Stimulated activated naive CD4-positive, alpha-beta T cell (primary cell): ENCODE results near the gene SETD1B.
A peak's percentile ranks its signal among the peaks of the same experiment; 100 is the strongest.
"Not testable (repeated sequence)": the region's sequence is repeated elsewhere in the genome, so short reads cannot be mapped to it uniquely, and the experiment has no call there.

Experiments used
- DNase-seq, 6 experiments: peaks; one replicate each; lab custom pipeline; 2025; lab: John Stamatoyannopoulos, UW

Gene SETD1B

DNA sequence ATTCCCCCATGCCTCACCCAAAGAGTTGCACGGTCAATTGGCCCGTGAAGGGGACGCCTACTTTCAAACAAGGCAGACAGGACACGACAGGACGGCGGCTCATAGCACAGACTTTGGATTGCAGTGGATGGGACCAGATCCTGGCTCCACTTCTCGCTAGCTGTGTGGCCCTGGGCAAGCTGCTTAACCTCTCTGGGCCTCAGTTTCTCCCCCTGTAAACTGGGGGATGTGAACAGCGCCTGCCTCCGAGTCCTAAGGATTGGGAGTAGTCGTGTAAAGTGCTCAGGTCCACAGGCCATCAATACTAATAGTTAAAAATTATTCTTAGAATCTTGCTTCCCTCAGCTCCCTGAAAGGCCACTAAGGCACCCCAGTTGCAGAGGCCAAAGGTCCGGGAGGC is 23.4 kb upstream of the SETD1B start:
- no peak for DNase-seq

DNA sequence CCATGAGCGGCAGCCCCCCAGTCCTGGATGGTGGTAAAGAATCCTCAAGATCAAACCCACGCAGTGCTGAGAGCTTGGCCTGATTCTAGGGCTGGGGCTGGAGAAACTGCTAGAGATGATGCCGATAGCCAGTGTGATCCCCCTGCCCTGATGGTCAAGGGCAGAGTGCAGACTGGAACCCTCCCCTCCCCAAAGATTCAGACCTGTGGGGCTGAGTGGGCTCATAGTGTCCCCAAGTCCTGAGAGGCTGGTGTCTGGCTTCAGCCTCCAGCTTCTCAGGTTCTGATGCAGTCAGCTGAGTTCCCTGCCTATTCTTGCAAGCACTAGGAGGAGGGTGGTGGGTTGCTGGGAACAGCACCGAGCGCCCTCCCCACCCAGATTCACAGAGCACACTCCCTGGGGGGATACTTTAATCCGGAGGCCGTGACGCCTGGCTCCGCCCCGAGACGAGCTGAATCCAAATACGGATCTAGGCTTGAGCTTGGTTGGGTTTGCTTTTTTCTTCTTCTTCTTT is 22.3 kb upstream of the SETD1B start:
- DNase-seq, result no peak

DNA sequence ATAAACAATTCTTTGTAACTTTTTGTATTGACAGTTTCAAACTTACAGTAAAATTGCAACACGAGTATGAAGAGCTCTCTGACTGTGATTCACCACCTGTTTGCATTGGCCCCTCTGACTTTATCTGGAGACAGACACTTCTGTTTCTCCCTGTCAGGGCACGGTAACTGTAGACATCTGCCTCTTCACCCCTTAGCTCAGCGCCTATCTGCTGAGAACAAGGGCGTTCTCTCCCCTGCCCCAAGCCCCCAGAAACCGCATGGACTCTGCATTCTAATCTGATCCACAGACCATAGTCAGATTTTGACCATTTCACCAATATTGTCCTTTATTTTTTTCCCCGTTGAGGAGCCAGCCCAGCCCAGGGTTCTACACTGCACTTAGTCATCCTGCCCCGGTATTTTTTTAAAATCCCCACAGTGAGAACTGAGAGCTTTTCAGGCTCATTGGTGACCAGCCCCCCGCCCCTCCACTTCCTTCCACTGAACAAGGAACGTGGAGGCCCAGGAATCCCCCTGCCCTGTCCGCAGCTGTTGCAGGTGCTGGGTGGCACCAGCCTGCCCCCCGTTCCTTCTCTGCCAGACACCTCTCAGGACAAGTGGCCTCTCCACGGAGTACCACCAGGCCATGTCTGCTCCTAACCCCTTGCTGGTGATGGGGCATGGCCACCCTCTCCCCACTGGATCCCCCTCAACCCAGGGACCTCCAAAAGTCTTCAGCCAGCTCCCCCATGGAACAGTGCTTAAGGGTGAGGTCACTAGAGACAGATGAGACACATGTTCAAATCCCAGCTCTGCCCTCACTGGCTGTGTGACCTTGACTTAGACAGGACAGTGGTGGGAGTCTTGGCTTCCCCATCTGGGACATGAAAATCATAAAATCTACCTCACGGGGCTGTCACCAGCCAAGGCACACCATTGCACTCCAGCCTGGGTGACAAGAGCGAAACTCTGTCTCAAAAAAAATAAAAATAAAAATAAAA is 21.5 kb upstream of the SETD1B start:
- peak in 3 of 6 experiments; percentile 20 to 39 (median 23) for DNase-seq

DNA sequence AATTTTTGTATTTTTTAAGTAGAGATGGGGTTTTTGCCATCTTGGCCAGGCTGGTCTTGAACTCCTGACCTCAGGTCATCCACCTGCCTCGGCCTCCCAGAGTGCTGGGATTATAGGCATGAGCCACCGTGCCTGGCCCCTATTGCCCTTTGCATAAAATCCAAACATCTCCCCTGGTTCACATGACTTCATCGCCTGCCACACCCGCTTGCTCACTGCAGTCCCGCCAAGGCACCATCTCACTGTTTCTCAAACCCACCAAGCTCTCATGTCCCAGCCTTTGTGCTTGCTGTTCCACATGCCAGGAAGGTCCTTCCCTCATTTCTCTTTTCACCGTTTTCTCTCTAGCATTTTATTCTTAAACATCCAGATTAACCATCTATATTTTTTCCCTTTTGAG is 20.0 kb upstream of the SETD1B start:
- peak in 1 of 6 experiments; percentile 13 for DNase-seq

DNA sequence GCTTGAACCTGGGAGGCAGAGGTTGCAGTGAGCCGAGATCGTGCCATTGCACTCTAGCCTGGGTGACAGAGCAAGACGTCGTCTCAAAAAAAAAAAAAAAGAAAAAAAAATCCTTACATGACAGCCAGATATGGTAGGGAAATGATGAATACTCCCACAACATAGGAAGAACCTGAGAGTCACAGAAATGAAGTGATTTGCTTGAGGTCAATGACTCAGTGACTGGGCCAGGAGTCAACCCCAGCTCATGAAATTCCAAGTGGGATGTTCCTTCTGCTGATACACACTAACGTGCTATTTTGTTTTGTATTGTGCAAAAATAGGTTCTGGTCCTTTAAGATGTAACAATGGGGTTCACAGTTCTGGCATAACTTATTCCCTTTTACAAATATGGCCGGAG is 19.3 kb upstream of the SETD1B start:
- no peak for DNase-seq

DNA sequence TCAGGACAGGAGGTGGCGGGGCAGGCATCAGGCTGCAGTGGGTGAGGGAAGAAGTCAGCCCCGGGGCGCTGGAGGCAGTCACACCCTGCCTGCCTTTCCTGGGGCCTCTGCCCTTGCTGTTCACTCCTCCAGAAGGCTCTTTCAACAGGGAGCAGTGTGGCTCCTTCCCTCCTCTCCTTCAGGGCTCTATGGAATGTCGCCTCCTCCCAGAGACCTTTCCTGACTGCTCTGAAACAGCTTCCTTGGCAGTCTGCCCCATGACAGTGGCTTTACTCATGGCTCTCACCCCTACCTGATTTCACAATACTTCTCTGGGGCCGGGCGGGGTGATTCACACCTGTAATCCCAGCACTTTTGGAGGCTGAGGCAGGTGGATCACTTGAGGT is 17.4 kb upstream of the SETD1B start:
- DNase-seq, result peak in 4 of 6 experiments; percentile 30 to 47 (median 34)

DNA sequence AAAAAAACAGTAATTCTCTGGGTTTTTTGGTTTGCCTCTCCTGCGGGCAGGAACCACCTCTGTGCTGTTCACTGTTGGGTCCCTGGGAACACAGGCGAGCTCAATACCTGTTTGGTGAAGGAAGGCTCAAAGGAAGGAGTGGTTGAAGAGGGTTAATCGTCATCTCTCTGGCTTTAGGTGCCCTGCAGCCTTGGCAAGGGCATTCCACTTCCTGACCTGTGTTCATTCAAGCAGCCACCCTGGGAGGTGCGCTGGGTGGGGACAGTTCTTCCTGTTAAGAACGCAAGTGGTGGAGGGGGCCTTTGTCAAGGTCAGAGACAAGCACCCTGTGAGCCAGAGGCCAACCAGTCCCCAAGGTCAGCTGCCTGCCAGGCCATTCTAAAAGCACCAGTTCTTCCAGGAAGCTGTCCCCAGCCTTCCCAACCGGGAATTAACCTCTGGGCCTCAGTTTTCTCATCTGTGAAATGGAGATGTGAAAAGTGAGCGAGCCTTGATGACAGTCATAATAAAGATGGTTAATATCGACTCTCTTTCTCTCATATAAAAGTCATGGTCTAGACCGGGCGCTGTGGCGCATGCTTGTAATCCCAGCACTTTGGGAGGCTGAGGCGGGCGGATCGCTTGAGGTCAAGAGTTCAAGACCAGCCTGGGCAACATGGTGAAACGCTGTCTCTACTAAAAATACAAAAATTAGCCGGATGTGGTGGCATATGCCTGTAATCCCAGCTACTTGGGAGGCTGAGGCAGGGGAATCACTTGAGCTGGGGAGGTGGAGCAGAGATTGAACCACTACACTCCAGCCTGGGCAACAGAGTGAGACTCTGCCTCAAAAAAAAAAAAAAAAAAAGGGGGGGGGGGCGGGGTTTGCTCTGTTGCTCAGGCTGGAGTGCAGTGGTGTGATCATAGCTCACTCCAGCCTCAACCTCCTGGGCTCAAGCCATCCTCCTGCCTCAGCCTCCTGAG is 16.5 kb upstream of the SETD1B start:
- peak; percentile 22 to 59 (median 52) for DNase-seq

DNA sequence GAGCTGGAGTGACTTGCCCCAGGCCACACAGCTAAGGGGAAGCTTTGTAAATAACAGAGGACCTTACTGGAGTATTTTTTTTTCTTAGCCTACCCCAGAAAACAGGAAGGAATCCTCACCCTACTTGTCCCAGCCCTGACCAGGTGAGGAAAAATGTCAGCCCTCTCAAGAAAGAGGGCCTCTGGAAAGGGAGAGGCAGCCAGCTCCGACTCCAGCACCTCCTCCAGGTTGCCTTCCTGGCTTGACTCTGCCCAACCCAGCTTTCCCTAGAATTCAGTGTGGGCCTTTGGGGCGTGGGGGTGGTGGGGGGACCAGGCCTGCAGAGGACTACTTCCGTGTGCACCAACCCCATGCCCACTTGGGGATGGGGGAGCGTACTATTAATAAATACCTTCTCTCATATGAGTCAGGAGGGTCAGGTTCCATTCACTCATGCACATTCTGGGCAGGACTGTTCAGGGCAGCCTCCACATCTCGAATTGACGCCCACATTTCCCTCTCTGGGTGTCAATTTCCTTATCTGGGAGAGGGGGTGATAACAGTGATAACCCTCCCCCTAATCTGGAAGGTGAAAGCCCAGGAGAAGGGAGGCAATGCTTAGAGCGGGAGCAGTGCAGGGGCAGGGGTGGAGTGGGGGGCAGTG is 15.5 kb upstream of the SETD1B start:
- DNase-seq, result no peak

DNA sequence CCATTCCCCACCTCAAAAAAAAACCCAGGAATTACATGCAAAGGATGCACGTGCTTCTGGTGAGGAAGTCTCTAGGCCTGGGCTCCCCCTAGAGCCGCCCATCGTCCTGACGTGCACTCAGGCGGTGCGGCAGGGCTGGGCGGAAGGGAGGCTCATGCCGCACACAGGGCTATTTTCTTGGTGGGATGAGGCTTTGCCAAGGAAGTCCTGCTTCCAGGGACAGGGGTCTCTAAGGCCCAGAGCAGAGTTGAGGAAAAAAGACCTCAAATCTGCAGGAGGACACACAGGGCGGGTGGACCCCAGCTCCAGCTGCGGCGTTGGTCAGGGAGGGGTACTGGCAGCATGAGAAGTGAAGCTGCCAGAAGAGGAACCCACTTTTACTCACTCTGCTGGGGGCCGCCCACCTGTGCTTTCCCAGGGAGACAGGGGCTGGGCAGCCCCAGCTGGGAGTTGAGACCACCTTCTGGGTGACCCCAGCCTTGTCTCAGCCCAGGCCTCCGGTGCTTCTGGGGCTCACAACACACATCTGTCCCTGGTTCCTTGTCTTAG is 14.5 kb upstream of the SETD1B start:
- peak in 5 of 6 experiments; percentile 53 to 65 (median 60) for DNase-seq

DNA sequence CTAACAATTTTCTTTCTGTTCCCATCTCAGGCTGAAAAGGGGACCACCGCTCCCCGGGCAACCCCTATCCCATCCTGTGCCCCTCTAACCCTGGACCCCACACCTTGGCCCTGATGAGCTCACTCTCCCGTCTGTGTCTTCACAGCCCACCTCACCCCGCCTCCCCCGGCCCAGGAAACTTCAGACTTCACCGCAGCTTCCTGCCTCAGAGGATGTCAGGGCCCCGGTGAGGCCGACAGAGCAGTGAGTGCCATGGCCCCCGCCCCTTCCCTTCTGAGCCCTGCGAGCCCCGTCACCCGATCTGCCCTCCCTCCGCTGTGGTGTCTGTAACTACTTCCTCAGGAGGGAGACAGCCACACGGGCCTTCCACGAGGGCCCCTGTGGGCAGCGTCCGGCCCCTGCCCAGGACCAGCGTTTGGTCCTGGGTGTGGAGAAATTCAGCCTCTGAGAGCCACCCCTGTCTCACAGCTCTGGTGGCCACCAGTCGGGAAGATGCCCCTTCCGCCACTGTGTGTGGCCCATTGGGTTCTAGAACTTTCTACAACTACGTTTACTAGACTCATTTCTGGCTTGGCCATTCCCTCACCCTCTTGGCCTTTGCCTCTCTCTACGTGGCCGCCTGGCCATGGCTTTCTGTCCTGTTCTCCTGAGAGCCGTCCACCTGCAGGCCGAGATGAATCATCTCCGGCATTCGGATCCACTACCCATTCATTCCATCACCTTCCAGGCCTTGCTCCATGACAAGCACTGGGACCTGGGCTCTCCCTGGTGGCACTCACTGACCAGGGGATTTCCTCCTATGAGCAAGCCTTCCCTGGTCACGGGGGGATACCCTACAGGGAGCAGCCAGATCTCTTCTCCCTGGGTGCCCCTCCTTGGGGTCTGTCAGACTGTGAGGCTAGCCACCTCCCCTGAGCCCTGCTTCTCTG is 13.7 kb upstream of the SETD1B start:
- peak; percentile 85 to 97 (median 92) for DNase-seq

DNA sequence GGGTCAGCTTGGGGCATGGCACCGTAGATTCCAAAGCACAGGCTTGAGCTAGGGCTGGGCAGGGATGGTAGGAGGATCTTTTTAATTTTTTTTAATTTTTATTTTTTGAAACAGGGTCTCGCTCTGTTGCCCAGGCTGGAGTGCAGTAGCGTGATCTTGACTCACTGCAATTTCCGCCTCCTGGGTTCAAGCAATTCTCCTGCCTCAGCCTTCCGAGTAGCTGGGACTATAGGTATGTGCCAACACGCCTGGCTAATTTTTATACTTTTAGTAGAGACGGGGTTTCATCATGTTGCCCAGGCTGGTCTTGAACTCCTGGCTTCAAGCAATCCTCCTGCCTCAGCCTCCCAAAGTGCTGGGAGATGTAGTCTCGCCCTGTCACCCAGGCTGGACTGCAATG is 13.0 kb upstream of the SETD1B start:
- not testable (repeated sequence) for DNase-seq

DNA sequence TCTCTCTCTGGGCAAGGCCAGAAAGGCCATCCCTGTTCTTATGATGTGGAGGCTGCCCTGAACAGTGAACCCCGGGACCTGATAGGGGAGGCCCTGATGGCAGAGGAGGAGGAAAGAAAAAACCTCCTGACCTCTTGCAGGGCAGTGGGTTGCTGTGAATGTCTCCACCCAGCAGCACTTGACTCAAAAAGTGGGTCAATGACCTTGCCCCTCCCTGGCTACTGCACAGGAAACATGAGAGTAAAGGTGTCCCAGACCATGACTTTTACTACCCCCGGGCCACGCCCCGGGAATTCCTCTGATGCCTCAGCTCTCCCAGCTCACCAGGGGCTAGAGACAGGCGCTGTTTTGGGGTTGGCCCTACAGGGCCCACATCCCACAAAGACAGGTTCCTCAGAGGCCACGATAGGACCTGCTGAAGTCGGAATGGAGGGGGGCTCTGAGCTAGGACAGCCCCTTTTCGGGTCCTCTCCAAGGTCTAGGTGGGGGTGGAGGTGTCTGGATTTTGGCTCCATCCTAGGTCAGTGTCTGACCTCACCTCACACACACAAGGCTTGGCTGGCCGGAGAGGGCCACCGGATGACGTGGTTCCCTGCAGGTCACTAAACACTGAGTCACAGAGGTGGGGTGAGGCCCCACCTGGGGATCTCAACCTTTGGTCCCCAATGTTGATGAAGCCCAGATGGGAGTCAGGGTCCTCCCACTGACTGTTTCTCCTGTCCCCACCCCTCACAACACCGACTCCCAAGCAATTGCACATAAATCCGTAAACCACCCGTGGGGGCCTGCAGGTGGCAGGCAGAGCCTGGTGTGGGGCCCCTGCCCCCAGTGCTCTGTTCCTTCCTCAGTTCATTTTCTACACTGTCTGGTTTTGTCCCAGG is 11.9 kb upstream of the SETD1B start:
- DNase-seq, result peak in 2 of 6 experiments; percentile 39 to 41

DNA sequence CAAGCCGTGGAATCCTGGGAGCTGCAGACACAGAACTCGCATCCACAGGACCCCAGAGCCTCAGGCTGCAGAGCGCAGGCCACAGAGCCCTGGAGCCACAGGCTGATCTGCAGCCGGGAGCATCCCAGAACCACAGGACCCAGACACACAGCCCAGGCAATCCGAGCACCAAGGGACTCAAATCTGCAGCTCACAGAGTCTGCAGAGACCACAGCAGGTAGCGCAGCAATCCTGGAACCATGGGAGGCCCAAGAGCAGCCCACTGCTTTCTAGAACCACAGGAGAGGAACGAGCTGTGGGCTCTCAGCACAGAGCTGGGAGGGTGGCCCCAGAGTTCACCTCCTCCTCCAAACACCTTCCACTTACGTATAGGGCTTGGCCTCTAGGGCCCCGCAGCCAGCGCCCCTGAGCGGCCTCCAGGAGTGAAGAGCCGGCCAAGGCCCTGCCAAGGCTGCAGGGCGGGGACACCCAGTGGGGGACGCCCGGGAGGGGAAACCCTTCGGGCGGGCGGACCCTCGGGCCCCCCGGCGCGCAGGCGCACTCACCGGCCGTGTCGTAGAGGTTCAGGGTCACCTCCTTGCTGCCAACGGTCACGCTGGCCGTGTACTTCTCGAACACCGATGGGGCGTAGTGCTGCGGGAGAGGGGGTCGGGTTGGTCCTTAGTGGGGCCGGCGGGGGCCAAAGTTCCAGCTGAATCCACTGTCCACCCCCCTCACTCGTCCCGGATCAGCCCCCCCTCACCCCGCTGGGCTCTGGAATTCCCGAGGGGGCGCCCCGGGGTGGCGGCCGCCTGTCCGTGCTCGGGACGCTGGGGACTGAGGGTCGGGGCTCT is 11.0 kb upstream of the SETD1B start:
- peak; percentile 30 to 64 (median 56) for DNase-seq

DNA sequence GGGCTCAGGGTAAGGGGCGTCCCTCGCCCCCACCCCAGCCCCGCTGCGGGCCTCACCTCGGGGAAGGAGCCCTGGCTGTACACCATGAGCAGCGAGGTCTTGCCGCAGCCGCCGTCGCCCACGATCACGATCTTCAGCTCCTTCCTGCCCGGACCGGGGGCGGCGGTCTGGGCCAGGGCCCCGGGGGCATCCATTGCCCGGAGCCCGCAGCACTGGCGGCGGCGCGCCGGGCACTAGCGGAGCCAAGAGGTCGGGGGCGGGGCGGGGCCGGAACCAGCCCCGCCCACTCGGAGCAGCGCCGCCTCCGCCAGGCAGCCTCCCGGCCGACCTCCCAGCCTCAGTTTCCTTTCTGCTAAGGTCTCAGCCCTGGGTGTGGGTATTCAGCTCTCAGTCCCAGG is 10.4 kb upstream of the SETD1B start, which contains the start of gene RHOF:
Gene RHOF, minus strand, starts transcription at position 249 of the 398 bp plus-strand sequence. Its CDS starts 55 bp downstream, at position 194.
- DNase-seq, result peak in 3 of 6 experiments; percentile 55 to 77 (median 58)

DNA sequence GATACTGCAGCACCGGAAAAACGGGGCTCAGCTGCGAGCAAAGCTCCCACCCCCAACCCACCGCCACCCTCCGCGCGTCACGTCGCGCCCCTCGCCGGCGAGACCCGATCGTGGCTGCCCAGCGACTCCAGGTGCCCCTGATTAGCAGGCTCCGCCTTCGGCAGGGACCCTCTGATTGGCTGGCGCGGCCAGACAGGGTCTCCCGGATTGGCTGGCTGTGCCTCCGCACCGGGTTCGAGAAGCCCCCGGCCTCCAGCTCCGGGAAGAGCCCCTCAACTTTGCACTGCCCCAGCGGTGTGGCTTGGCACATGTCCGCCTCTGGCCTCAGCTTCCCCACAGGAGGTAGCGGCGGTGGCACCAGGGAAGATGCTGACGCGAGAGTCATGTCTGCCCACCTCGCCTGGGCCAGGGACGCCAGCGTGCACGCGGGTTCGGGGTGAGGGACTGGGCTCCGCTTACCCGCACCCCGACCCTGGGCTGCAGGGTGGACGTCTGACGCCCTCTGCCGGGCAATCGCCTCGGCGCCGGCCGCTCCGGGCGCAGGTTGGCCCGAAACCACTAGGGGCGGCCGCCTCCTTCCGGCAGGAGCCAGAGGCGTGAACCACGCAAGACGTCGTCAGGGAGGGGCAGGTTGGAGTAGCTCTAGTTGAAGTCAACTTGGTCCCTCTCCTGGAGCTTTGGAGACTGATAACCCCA is 9.8 kb upstream of the SETD1B start:
- DNase-seq, result peak; percentile 87 to 96 (median 92)

DNA sequence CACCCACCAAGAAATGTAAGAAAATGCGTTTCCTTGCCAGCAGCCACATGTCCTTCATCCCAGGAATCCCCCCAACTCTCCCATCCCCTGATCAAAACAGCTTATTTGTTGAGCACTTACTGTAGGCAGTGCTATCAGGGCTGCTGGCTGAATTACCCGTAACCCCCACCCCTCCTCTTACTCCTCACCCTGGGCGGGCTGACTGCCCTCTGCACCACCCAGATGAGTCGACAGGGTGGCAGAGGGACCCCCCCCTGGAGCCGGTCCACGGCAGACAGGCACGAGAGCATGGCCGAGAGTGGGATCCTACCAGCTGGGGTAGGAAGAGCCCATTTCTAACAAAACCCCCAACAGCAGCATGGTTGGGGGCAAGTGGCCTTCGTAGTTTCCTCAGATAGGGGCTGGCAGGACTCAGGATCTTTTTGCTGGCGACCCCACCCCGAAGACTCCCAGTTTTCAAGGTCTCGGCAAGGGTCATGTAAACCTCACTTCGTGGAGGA is 9.2 kb upstream of the SETD1B start:
- peak in 3 of 6 experiments; percentile 72 to 96 (median 87) for DNase-seq
